ENCODE measurements around the gene UNC45B. TPM values are rescaled to one million over a fixed set of nuclear protein-coding genes. Genes with fewer than 3 reads are reported as not detected.
"Not testable (repeated sequence)": the region's sequence is repeated elsewhere in the genome, so short reads cannot be mapped to it uniquely, and the experiment has no call there.

UNC45B gene
- total RNA-seq, 1 donor from 2014 or later, result not detected

- POLR2A ChIA-PET, result interaction anchor here (0.8 to 1.2 kb wide), 2 partner anchors 23 to 437 kb away, joined by 3 read pairs; no protein-coding TSS in a partner anchor
- Mint-ChIP-seq H3K9me3 (no peaks in the 10 kb centered on the region), H3K36me3 (ENCODE audit: low read depth) (peaks cover 18% of the 10 kb centered on the region), H3K4me1 (peaks cover 14% of the 10 kb centered on the region), H3K27ac (peak overlapping the region; percentile 59), H3K4me3 (peak overlapping the region; percentile 87), H3K27me3 (peaks cover 2% of the 10 kb centered on the region)
- CTCF ChIA-PET, result interaction anchor here (0.8 to 2.3 kb wide), 3 partner anchors 23 to 397 kb away, joined by 3 to 6 read pairs (median 4); partner anchors contain the start of gene RAD51D
- no peak for ATAC-seq (ENCODE audit: low read depth)
- no peak for TF ChIP-seq CTCF (IDR thresholded peaks at IDR 0.05)
- intact Hi-C loops (cut with micrococcal nuclease), result loop anchor here (1.0 to 10.0 kb wide), 6 partner anchors 53 to 600 kb away; partner anchors contain the start of genes PEX12, SLFN12L and SLFN5
- DNase-seq, result no peak
These were observed 5.2 kb upstream of the UNC45B start for GRCh38 chr17:35142467-35142796.

- H3K4me3 Mint-ChIP-seq, result no peak overlapping the region
- CTCF ChIA-PET, result no interaction called here
These were observed 2.8 kb upstream of the UNC45B start for GRCh38 chr17:35144840-35145239.

GRCh38 chr17:35146214-35146833 is 1.3 kb upstream of the UNC45B start:
- ATAC-seq (ENCODE audit: low read depth), result no peak
- CTCF ChIA-PET, result no interaction called here
- POLR2A ChIA-PET, result no interaction called here
- H3K9me3 Mint-ChIP-seq, result no peaks in the 10 kb centered on the region
- TF ChIP-seq CTCF (IDR thresholded peaks at IDR 0.05), result no peak
- H3K4me1 Mint-ChIP-seq, result peaks cover 7% of the 10 kb centered on the region
- DNase-seq, result no peak
- intact Hi-C loops (cut with micrococcal nuclease), result loop anchor here (10.0 kb wide), 1 partner anchor 388 kb away; the partner anchor contains the start of gene SLFN12L
- H3K36me3 Mint-ChIP-seq (ENCODE audit: low read depth), result no peaks in the 10 kb centered on the region
- H3K4me3 Mint-ChIP-seq, result no peak overlapping the region
- H3K27ac Mint-ChIP-seq, result no peak overlapping the region
- H3K27me3 Mint-ChIP-seq, result peaks cover 10% of the 10 kb centered on the region

More at GRCh38 chr17:35144840-35145239, 2.8 kb upstream of the UNC45B start:
- Mint-ChIP-seq H3K27ac (no peak overlapping the region), H3K27me3 (peaks cover 6% of the 10 kb centered on the region), H3K4me1 (peaks cover 14% of the 10 kb centered on the region), H3K9me3 (no peaks in the 10 kb centered on the region), H3K36me3 (ENCODE audit: low read depth) (no peaks in the 10 kb centered on the region)
- POLR2A ChIA-PET, result no interaction called here
- intact Hi-C loops (cut with micrococcal nuclease), result loop anchor here (5.0 to 10.0 kb wide), 2 partner anchors 390 to 432 kb away; partner anchors contain the start of genes PEX12 and SLFN12L
- TF ChIP-seq CTCF (IDR thresholded peaks at IDR 0.05), result no peak
- ATAC-seq (ENCODE audit: low read depth) (no peak), DNase-seq (no peak)

GRCh38 chr17:35148144-35148543 is 527 bp downstream of the UNC45B start:
- TF ChIP-seq CTCF (IDR thresholded peaks at IDR 0.05), result no peak
- no peak for DNase-seq
- CTCF ChIA-PET, result no interaction called here
- no peaks in the 10 kb centered on the region for H3K4me1 Mint-ChIP-seq
- H3K36me3 Mint-ChIP-seq (ENCODE audit: low read depth), result no peaks in the 10 kb centered on the region
- intact Hi-C loops (cut with micrococcal nuclease), result loop anchor here (10.0 kb wide), 1 partner anchor 387 kb away; the partner anchor contains the start of gene SLFN12L
- peaks cover 20% of the 10 kb centered on the region for H3K27me3 Mint-ChIP-seq
- no peak for ATAC-seq (ENCODE audit: low read depth)
- POLR2A ChIA-PET, result no interaction called here
- H3K9me3 Mint-ChIP-seq, result no peaks in the 10 kb centered on the region
- no peak overlapping the region for H3K27ac Mint-ChIP-seq
- no peak overlapping the region for H3K4me3 Mint-ChIP-seq

- H3K27ac Mint-ChIP-seq, result no peak overlapping the region
- H3K4me3 Mint-ChIP-seq, result no peak overlapping the region
- H3K27me3 Mint-ChIP-seq, result peaks cover 27% of the 10 kb centered on the region
- CTCF ChIA-PET, result no interaction called here
- no peak for TF ChIP-seq CTCF (IDR thresholded peaks at IDR 0.05)
- no peaks in the 10 kb centered on the region for H3K9me3 Mint-ChIP-seq
- H3K36me3 Mint-ChIP-seq (ENCODE audit: low read depth), result no peaks in the 10 kb centered on the region
- POLR2A ChIA-PET, result no interaction called here
- ATAC-seq (ENCODE audit: low read depth) (no peak), DNase-seq (no peak)
- intact Hi-C loops (cut with micrococcal nuclease), result loop anchor here (10.0 kb wide), 1 partner anchor 385 kb away; the partner anchor contains the start of gene SLFN12L
- H3K4me1 Mint-ChIP-seq, result no peaks in the 10 kb centered on the region
These were observed 2.3 kb downstream of the UNC45B start for GRCh38 chr17:35149941-35150340.

- H3K4me1 Mint-ChIP-seq; intact Hi-C loops (cut with micrococcal nuclease); DNase-seq; CTCF ChIA-PET; H3K4me3 Mint-ChIP-seq; POLR2A ChIA-PET; ATAC-seq (ENCODE audit: low read depth); H3K27ac Mint-ChIP-seq; H3K9me3 Mint-ChIP-seq; H3K36me3 Mint-ChIP-seq (ENCODE audit: low read depth): not testable (repeated sequence)
- peaks cover 30% of the 10 kb centered on the region for H3K27me3 Mint-ChIP-seq
These were observed 3.5 kb downstream of the UNC45B start for GRCh38 chr17:35151080-35151479.
